Umbilical cord (tissue), 2 donors: ENCODE results near the gene BCAS3. TPM values are rescaled to one million over a fixed set of nuclear protein-coding genes. Genes with fewer than 3 reads are reported as not detected.

ENCODE experiments used
- DNase-seq: peaks from one replicate; pipeline ENCODE4 v3.0.0-alpha.2; 2015; ENCODE audit warnings: low spot score
- total RNA-seq: library from RNA; depleted of rRNA; stranded (reverse); fragments of >200 nt; gene quantifications from one replicate; pipeline ENCODE4 v1.2.3, GENCODE V29; 2014; ENCODE audit warnings: low replicate concordance; ENCODE audit not compliant: insufficient read depth

The BCAS3 gene
- total RNA-seq, 1 donor from 2014 or later: 25.0 TPM

- no peak for DNase-seq
These were observed 512.3 kb downstream of the BCAS3 start for GRCh38 chr17:61189968-61190367.

- DNase-seq: no peak
These were observed 518.7 kb downstream of the BCAS3 start for GRCh38 chr17:61196302-61196704.

GRCh38 chr17:61196799-61197198, 519.1 kb downstream of the BCAS3 start:
- no peak for DNase-seq

- no peak for DNase-seq
These were observed 522.0 kb downstream of the BCAS3 start for GRCh38 chr17:61199431-61200338.

- no peak for DNase-seq
These were observed 522.7 kb downstream of the BCAS3 start for GRCh38 chr17:61200339-61200715.

GRCh38 chr17:61201211-61201610, 523.6 kb downstream of the BCAS3 start:
- DNase-seq: peak; percentile 85

- no peak for DNase-seq
These were observed 524.9 kb downstream of the BCAS3 start for GRCh38 chr17:61202564-61202963.

- no peak for DNase-seq
These were observed 526.0 kb downstream of the BCAS3 start for GRCh38 chr17:61203671-61204131.

- DNase-seq: no peak
These were observed 526.8 kb downstream of the BCAS3 start for GRCh38 chr17:61204456-61204855.

- no peak for DNase-seq
These were observed 527.8 kb downstream of the BCAS3 start for GRCh38 chr17:61205401-61205800.

GRCh38 chr17:61205931-61206330, 528.3 kb downstream of the BCAS3 start:
- no peak for DNase-seq

- no peak for DNase-seq
These were observed 529.3 kb downstream of the BCAS3 start for GRCh38 chr17:61206922-61207321.

GRCh38 chr17:61208301-61209105, 530.9 kb downstream of the BCAS3 start:
- DNase-seq: peak; percentile 77

- DNase-seq: no peak
These were observed 531.4 kb downstream of the BCAS3 start for GRCh38 chr17:61209106-61209439.

GRCh38 chr17:61209525-61209924, 531.9 kb downstream of the BCAS3 start:
- DNase-seq: no peak

GRCh38 chr17:61211236-61211635, 533.6 kb downstream of the BCAS3 start:
- no peak for DNase-seq

GRCh38 chr17:61212655-61213054, 535.0 kb downstream of the BCAS3 start:
- DNase-seq: no peak

GRCh38 chr17:61214753-61215152, 537.1 kb downstream of the BCAS3 start:
- no peak for DNase-seq

GRCh38 chr17:61216066-61216465, 538.4 kb downstream of the BCAS3 start:
- DNase-seq: no peak

GRCh38 chr17:61217878-61218437, 540.3 kb downstream of the BCAS3 start:
- no peak for DNase-seq

GRCh38 chr17:61218438-61218837, 540.8 kb downstream of the BCAS3 start:
- no peak for DNase-seq

- peak; percentile 67 for DNase-seq
These were observed 541.8 kb downstream of the BCAS3 start for GRCh38 chr17:61219460-61219859.
